ENCODE data around the gene TMED5. TPM values are rescaled to one million over a fixed set of nuclear protein-coding genes. Genes with fewer than 3 reads are reported as not detected.
"Not testable (repeated sequence)": the region's sequence is repeated elsewhere in the genome, so short reads cannot be mapped to it uniquely, and the experiment has no call there.

Gene TMED5
- total RNA-seq, 1 donor from 2014 or later, result 38.3 TPM

GRCh38 chr1:93186667-93187066 is 6.5 kb upstream of the TMED5 start:
- Mint-ChIP-seq H3K4me3 (no peak overlapping the region), H3K36me3 (ENCODE audit: low read depth) (no peaks in the 10 kb centered on the region), H3K9me3 (no peaks in the 10 kb centered on the region), H3K27ac (ENCODE audit: unreplicated experiment) (no peak overlapping the region), H3K27me3 (ENCODE audit: low read depth) (no peaks in the 10 kb centered on the region), H3K4me1 (peaks cover 9% of the 10 kb centered on the region)
- no peak for DNase-seq (ENCODE audit: low read depth, low spot score)
- TF ChIP-seq CTCF (conservative IDR thresholded peaks at IDR 0.05), result no peak

GRCh38 chr1:93180723-93181613 is 755 bp upstream of the TMED5 start, which contains the start of gene CCDC18:
TSS of gene CCDC18 (plus strand) at chr1:93180724. CDS start at chr1:93183362, 2,638 bp downstream.
- H3K4me3 Mint-ChIP-seq, result peak within 1 kb of the TSS; percentile 92
- H3K27me3 Mint-ChIP-seq (ENCODE audit: low read depth), result no peaks in the 10 kb centered on the region
- no peaks in the 10 kb centered on the region for H3K9me3 Mint-ChIP-seq
- no peak for TF ChIP-seq CTCF (conservative IDR thresholded peaks at IDR 0.05)
- no peaks in the 10 kb centered on the region for H3K36me3 Mint-ChIP-seq (ENCODE audit: low read depth)
- peaks cover 32% of the 10 kb centered on the region for H3K4me1 Mint-ChIP-seq
- DNase-seq (ENCODE audit: low read depth, low spot score), result no peak
- H3K27ac Mint-ChIP-seq (ENCODE audit: unreplicated experiment), result peak within 1 kb of the TSS; percentile 99

GRCh38 chr1:93178418-93178817 is 1.8 kb downstream of the TMED5 start:
- no peak overlapping the region for H3K27ac Mint-ChIP-seq (ENCODE audit: unreplicated experiment)
- DNase-seq (ENCODE audit: low read depth, low spot score), result no peak
- H3K36me3 Mint-ChIP-seq (ENCODE audit: low read depth), result peaks cover 5% of the 10 kb centered on the region
- H3K4me1 Mint-ChIP-seq, result peaks cover 39% of the 10 kb centered on the region
- H3K27me3 Mint-ChIP-seq (ENCODE audit: low read depth), result no peaks in the 10 kb centered on the region
- peak overlapping the region; percentile 92 for H3K4me3 Mint-ChIP-seq
- no peaks in the 10 kb centered on the region for H3K9me3 Mint-ChIP-seq
- no peak for TF ChIP-seq CTCF (conservative IDR thresholded peaks at IDR 0.05)

DNA sequence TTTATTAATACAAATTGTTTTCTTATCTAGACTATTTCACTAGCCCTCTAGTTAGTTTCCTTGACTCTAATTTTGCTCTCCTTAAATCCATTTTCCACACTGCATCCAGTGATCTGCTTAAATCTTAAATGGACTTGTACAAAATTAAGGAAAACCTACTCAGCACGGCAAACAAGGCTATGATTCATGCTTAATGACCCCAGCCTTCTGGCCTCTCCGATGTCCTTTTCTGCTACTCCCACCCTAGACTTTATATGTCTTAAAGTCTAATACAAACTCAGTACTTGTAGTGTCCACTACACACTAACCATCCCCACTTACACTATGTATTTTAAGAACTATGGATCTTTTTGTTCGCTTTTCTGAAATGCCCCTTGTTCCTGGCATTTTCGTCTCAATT is 2.2 kb downstream of the TMED5 start:
- TF ChIP-seq CTCF (conservative IDR thresholded peaks at IDR 0.05), result no peak
- Mint-ChIP-seq H3K27ac (ENCODE audit: unreplicated experiment) (no peak overlapping the region), H3K9me3 (no peaks in the 10 kb centered on the region), H3K4me1 (peaks cover 42% of the 10 kb centered on the region), H3K4me3 (peak overlapping the region; percentile 92), H3K36me3 (ENCODE audit: low read depth) (peaks cover 5% of the 10 kb centered on the region), H3K27me3 (ENCODE audit: low read depth) (no peaks in the 10 kb centered on the region)
- no peak for DNase-seq (ENCODE audit: low read depth, low spot score)

DNA sequence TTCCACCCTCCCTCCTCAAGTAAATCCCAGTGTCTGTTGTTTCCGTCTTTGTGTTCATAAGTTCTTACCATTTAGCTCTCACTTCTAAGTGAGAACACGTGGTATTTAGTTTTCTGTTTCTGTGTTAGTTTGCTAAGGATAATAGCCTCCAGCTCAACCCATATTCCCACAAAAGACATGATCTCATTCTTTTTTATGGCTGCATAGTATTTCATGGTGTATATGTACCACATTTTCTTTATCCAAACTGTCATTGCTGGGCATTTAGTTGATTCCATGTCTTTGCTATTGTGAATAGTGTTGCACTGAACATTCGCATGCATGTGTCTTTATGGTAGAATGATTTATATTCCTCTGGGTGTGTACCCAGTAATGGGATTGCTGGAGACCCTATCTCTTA is 5.6 kb downstream of the TMED5 start:
- peaks cover 46% of the 10 kb centered on the region for H3K4me1 Mint-ChIP-seq
- not testable (repeated sequence) for H3K27me3 Mint-ChIP-seq (ENCODE audit: low read depth); H3K27ac Mint-ChIP-seq (ENCODE audit: unreplicated experiment)

GRCh38 chr1:93172778-93173177 is 7.4 kb downstream of the TMED5 start:
- no peak for TF ChIP-seq CTCF (conservative IDR thresholded peaks at IDR 0.05)
- H3K4me1 Mint-ChIP-seq, result peaks cover 33% of the 10 kb centered on the region
- no peak overlapping the region for H3K4me3 Mint-ChIP-seq
- H3K36me3 Mint-ChIP-seq (ENCODE audit: low read depth), result peaks cover 39% of the 10 kb centered on the region
- H3K27ac Mint-ChIP-seq (ENCODE audit: unreplicated experiment), result no peak overlapping the region
- DNase-seq (ENCODE audit: low read depth, low spot score), result no peak
- H3K27me3 Mint-ChIP-seq (ENCODE audit: low read depth), result no peaks in the 10 kb centered on the region
- H3K9me3 Mint-ChIP-seq, result peaks cover 5% of the 10 kb centered on the region

More for the DNA sequence above, 5.6 kb downstream of the TMED5 start:
- peaks cover 23% of the 10 kb centered on the region for H3K36me3 Mint-ChIP-seq (ENCODE audit: low read depth)
- H3K4me3 Mint-ChIP-seq, result peak overlapping the region; percentile 7
- H3K9me3 Mint-ChIP-seq; DNase-seq (ENCODE audit: low read depth, low spot score): not testable (repeated sequence)

All from neural crest cell (in vitro differentiated cells).